ENCODE measurements around the gene VKORC1.

DNA sequence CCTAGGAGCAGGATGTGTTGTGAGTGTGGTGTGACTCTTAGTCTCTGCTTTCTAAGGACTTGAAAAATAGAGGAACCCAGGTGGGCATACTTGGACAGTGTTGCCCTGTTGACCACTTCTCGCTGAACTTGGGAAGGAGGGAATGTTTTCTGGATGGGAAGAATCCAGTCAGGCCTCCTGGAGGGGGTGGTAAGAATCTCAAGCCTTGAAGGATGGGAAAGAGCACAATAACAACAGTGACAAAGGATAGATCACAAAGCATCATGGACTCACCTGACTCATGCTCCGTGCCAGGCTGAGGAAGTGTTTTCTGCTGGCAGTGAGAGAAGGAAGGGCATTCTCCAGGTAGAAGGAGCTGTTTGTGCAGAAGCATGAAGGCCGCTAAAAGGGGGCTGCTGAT is 31.2 kb upstream of the VKORC1 start:
- no peak for TF ChIP-seq EZH2 (IDR thresholded peaks at IDR 0.05; ENCODE audit: borderline replicate concordance, low read length)
- TF ChIP-seq, protein P1, sequence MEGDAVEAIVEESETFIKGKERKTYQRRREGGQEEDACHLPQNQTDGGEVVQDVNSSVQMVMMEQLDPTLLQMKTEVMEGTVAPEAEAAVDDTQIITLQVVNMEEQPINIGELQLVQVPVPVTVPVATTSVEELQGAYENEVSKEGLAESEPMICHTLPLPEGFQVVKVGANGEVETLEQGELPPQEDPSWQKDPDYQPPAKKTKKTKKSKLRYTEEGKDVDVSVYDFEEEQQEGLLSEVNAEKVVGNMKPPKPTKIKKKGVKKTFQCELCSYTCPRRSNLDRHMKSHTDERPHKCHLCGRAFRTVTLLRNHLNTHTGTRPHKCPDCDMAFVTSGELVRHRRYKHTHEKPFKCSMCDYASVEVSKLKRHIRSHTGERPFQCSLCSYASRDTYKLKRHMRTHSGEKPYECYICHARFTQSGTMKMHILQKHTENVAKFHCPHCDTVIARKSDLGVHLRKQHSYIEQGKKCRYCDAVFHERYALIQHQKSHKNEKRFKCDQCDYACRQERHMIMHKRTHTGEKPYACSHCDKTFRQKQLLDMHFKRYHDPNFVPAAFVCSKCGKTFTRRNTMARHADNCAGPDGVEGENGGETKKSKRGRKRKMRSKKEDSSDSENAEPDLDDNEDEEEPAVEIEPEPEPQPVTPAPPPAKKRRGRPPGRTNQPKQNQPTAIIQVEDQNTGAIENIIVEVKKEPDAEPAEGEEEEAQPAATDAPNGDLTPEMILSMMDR (conservative IDR thresholded peaks at IDR 0.05 in 1 of 2, IDR thresholded peaks at IDR 0.05 in 1 of 2; ENCODE audit: extremely low read depth in 1 of 2, insufficient read depth in 1 of 2, low read depth in 1 of 2, low read length in 2 of 2), result no peak
